Measurements from ENCODE around the gene LACRT.

DNA sequence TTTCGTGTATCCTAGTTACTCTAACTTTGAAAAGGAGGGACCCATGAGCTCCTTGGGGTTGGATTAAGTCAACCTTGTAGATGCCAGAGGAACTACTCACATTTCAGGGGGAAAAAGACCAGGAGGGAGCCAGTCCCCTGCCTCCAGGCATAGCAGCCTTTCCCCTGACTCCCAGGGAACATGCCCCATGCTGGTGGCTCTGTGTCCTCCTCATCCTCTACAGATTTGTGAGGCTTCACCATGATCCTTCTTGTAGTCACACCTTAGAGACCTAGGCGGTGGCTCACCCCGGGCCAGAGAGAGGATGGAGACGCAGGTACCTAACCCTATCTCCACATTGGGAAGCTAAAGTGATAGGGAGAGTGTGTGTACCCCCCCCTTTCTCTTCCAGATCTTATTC, 30.3 kb downstream of the LACRT start:
- TF ChIP-seq CTCF (IDR thresholded peaks at IDR 0.05; ENCODE audit: extremely low read depth in 1 of 2, insufficient read depth in 1 of 2, low read depth in 1 of 2, low read length in 2 of 2) (no peak), POLR2A (IDR thresholded peaks at IDR 0.05; ENCODE audit: low read depth, low read length) (no peak)

Data from endothelial cell of umbilical vein (primary cell).